Smooth muscle cell (in vitro differentiated cells): Measurements from ENCODE around the gene TEDDM1. TPM values are rescaled to one million over a fixed set of nuclear protein-coding genes. Genes with fewer than 3 reads are reported as not detected.
"Not testable (repeated sequence)": the region's sequence is repeated elsewhere in the genome, so short reads cannot be mapped to it uniquely, and the experiment has no call there.

ENCODE experiments used
- DNase-seq: peaks from one replicate; lab custom pipeline; 2025; ENCODE audit not compliant: unreplicated experiment; lab: John Stamatoyannopoulos, UW
- H2AFZ ChIP-seq: fragments of 200-600 bp; sonication (generic); 2 replicates; pipeline ENCODE4 v1.6.0; 2016; ENCODE audit warnings: antibody characterized with exemption, low read depth, mild to moderate bottlenecking
- H3F3A ChIP-seq: fragments of 200-600 bp; sonication (generic); 2 replicates; pipeline ENCODE4 v1.6.0; 2017; ENCODE audit warnings: antibody characterized with exemption, low read depth
- H3K27ac ChIP-seq: fragments of 200-600 bp; sonication (generic); 2 replicates; pipeline ENCODE4 v1.5.1; 2016; ENCODE audit warnings: low read depth, mild to moderate bottlenecking
- H3K27me3 ChIP-seq: fragments of 200-600 bp; sonication (generic); 2 replicates; pipeline ENCODE4 v1.6.1; 2016; ENCODE audit warnings: low read depth, mild to moderate bottlenecking
- H3K36me3 ChIP-seq: fragments of 200-600 bp; sonication (generic); 2 replicates; pipeline ENCODE4 v1.5.1; 2016; ENCODE audit warnings: low read depth
- H3K4me1 ChIP-seq: fragments of 200-600 bp; sonication (generic); 2 replicates; pipeline ENCODE4 v1.5.1; 2016; ENCODE audit warnings: low read depth
- H3K4me2 ChIP-seq: fragments of 200-600 bp; sonication (generic); 2 replicates; pipeline ENCODE4 v1.6.0; 2016; ENCODE audit warnings: mild to moderate bottlenecking
- H3K4me3 ChIP-seq: fragments of 200-600 bp; sonication (generic); 2 replicates; pipeline ENCODE4 v1.5.1; 2016; ENCODE audit warnings: mild to moderate bottlenecking
- H3K79me2 ChIP-seq: fragments of 200-600 bp; sonication (generic); 2 replicates; pipeline ENCODE4 v1.6.0; 2016; ENCODE audit warnings: low read depth, mild to moderate bottlenecking
- H3K9ac ChIP-seq: fragments of 200-600 bp; sonication (generic); 2 replicates; pipeline ENCODE4 v1.6.0; 2016; ENCODE audit warnings: low read depth
- H3K9me3 ChIP-seq: fragments of 200-600 bp; sonication (generic); replicated peaks from 2 replicates; pipeline ENCODE4 v1.5.1; 2016; ENCODE audit warnings: low read depth
- H4K20me1 ChIP-seq: fragments of 200-600 bp; sonication (generic); 2 replicates; pipeline ENCODE4 v1.6.0; 2016; ENCODE audit warnings: low read depth
- CTCF ChIP-seq: fragments of 200-600 bp; sonication (generic); IDR thresholded peaks from 2 replicates; pipeline ENCODE4 v1.5.1; 2017; ENCODE audit warnings: borderline replicate concordance, mild to moderate bottlenecking, antibody characterized with exemption; ENCODE audit not compliant: insufficient read depth, poor library complexity, severe bottlenecking
- WGBS: methylation state at CpG from one replicate; pipeline ENCODE4 v1.1.7; 2016; ENCODE audit warnings: low lambda C conversion rate; 5-methylcytosine and 5-hydroxymethylcytosine counted together
- polyA plus RNA-seq: library from polyadenylated mRNA; unstranded; fragments of >200 nt; fragmentation: Nextera tagmentation; extraction: Ambion mirVana; gene quantifications from 2 replicates; pipeline ENCODE4 v1.2.1, GENCODE V29; 2016
- total RNA-seq: library from RNA; depleted of rRNA; stranded (reverse); fragments of >200 nt; gene quantifications from 2 replicates; pipeline ENCODE4 v1.2.3, GENCODE V29; 2014

Gene TEDDM1
- total RNA-seq (not detected in 2 replicates), polyA plus RNA-seq (not detected in 2 replicates)

GRCh38 chr1:182400567-182400966 lies at the start of gene TEDDM1:
Gene TEDDM1 (minus strand): TSS chr1:182400667. CDS start chr1:182400485, 182 bp downstream.
- no peak within 1 kb of the TSS for H3K9ac ChIP-seq
- no peaks in the 10 kb centered on the region for H3K27me3 ChIP-seq
- DNase-seq = no peak
- TF ChIP-seq CTCF = no peak
- H3K4me3 ChIP-seq = no peak within 1 kb of the TSS
- no peak within 1 kb of the TSS for H2AFZ ChIP-seq
- H3F3A ChIP-seq = no peaks in the 10 kb centered on the region
- H3K79me2 ChIP-seq = no peaks in the 10 kb centered on the region
- no peak within 1 kb of the TSS for H3K4me2 ChIP-seq
- 95% methylated on average over 4 of the region's 4 CpGs for WGBS
- H3K36me3 ChIP-seq = no peaks in the 10 kb centered on the region
- no peak within 1 kb of the TSS for H3K27ac ChIP-seq
- H3K4me1 ChIP-seq = peaks cover 6% of the 10 kb centered on the region
- H3K9me3 ChIP-seq = no peaks in the 10 kb centered on the region
- no peaks in the 10 kb centered on the region for H4K20me1 ChIP-seq

GRCh38 chr1:182450087-182450486 lies 49.6 kb upstream of the TEDDM1 start, which contains the start of gene RGSL1:
Gene RGSL1 (plus strand): TSS chr1:182450146. CDS start chr1:182450166, 20 bp downstream.
- H3K4me2 ChIP-seq = no peak within 1 kb of the TSS
- no peak within 1 kb of the TSS for H3K9ac ChIP-seq
- no peaks in the 10 kb centered on the region for H3K9me3 ChIP-seq
- H2AFZ ChIP-seq = no peak within 1 kb of the TSS
- no peaks in the 10 kb centered on the region for H3F3A ChIP-seq
- H4K20me1 ChIP-seq = no peaks in the 10 kb centered on the region
- no peaks in the 10 kb centered on the region for H3K4me1 ChIP-seq
- no peaks in the 10 kb centered on the region for H3K36me3 ChIP-seq
- DNase-seq = no peak
- H3K79me2 ChIP-seq = no peaks in the 10 kb centered on the region
- H3K27ac ChIP-seq = no peak within 1 kb of the TSS
- H3K4me3 ChIP-seq = no peak within 1 kb of the TSS
- no peak for TF ChIP-seq CTCF
- no peaks in the 10 kb centered on the region for H3K27me3 ChIP-seq

- Histone ChIP-seq H3K79me2 (no peaks in the 10 kb centered on the region), H3K27me3 (no peaks in the 10 kb centered on the region), H3K9ac (no peak overlapping the region), H3K4me1 (no peaks in the 10 kb centered on the region), H3F3A (no peaks in the 10 kb centered on the region), H3K27ac (no peak overlapping the region), H2AFZ (no peak overlapping the region), H3K9me3 (no peaks in the 10 kb centered on the region), H4K20me1 (no peaks in the 10 kb centered on the region), H3K4me3 (no peak overlapping the region), H3K36me3 (no peaks in the 10 kb centered on the region), H3K4me2 (no peak overlapping the region)
- WGBS = 96% methylated on average over 1 of the region's 1 CpG
- TF ChIP-seq CTCF = no peak
- DNase-seq = no peak
These were observed 47.2 kb upstream of the TEDDM1 start for GRCh38 chr1:182447660-182448059.

GRCh38 chr1:182447124-182447523 lies 46.7 kb upstream of the TEDDM1 start:
- not testable (repeated sequence) for H3K79me2 ChIP-seq, H3F3A ChIP-seq, H2AFZ ChIP-seq, H3K9ac ChIP-seq, H3K27ac ChIP-seq, H3K4me1 ChIP-seq, H3K4me3 ChIP-seq, H3K36me3 ChIP-seq, H3K9me3 ChIP-seq, H3K27me3 ChIP-seq, H3K4me2 ChIP-seq, DNase-seq, H4K20me1 ChIP-seq
- 93% methylated on average over 2 of the region's 2 CpGs for WGBS
